HL-60 (cell line): Measurements from ENCODE around the gene ELMO1.

Experiments
- POLR2AphosphoS5 ChIP-seq: IDR thresholded peaks from 2 replicates; pipeline ENCODE4 v1.6.1; 2012; ENCODE audit warnings: low read depth
- TF ChIP-seq, protein P1 (sequence below): IDR thresholded peaks from 2 replicates; pipeline ENCODE4 v1.6.1; 2012; ENCODE audit warnings: low read depth; ENCODE audit not compliant: insufficient replicate concordance

DNA sequence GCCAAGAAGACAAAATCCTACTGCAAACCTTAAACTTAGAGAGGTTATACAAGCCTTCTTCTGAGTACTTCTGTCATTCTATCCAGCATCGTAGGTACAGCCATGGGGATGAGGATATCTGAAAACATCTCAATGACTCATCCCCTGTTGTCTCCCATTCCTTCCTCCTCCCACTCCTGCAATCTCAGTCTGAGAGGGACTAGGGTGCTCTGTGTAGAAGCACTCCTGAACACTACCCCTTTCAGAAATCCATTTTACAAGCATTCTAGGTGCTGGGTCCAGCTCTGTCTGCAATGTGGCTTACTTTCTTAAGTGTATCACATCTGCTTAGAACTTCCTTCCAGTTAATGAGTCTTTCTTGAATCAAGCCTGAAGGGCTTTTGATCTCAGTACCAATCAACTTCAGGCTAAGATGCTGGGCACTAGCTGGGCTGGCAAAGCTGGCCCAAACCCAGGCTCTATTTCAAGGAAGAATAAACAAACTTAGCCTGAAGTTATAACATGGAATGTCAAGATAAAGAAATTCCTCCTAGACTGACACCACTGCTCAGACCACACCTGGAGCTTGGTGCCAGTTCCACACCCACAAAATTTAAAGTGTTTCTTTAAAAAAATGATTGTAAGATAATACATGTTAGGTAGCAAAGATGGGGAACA lies 454.1 kb downstream of the ELMO1 start:
- TF ChIP-seq, protein P1, sequence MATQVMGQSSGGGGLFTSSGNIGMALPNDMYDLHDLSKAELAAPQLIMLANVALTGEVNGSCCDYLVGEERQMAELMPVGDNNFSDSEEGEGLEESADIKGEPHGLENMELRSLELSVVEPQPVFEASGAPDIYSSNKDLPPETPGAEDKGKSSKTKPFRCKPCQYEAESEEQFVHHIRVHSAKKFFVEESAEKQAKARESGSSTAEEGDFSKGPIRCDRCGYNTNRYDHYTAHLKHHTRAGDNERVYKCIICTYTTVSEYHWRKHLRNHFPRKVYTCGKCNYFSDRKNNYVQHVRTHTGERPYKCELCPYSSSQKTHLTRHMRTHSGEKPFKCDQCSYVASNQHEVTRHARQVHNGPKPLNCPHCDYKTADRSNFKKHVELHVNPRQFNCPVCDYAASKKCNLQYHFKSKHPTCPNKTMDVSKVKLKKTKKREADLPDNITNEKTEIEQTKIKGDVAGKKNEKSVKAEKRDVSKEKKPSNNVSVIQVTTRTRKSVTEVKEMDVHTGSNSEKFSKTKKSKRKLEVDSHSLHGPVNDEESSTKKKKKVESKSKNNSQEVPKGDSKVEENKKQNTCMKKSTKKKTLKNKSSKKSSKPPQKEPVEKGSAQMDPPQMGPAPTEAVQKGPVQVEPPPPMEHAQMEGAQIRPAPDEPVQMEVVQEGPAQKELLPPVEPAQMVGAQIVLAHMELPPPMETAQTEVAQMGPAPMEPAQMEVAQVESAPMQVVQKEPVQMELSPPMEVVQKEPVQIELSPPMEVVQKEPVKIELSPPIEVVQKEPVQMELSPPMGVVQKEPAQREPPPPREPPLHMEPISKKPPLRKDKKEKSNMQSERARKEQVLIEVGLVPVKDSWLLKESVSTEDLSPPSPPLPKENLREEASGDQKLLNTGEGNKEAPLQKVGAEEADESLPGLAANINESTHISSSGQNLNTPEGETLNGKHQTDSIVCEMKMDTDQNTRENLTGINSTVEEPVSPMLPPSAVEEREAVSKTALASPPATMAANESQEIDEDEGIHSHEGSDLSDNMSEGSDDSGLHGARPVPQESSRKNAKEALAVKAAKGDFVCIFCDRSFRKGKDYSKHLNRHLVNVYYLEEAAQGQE, result no peak
- TF ChIP-seq POLR2AphosphoS5, result no peak
